Measurements from ENCODE around the gene ZAP70.

DNA sequence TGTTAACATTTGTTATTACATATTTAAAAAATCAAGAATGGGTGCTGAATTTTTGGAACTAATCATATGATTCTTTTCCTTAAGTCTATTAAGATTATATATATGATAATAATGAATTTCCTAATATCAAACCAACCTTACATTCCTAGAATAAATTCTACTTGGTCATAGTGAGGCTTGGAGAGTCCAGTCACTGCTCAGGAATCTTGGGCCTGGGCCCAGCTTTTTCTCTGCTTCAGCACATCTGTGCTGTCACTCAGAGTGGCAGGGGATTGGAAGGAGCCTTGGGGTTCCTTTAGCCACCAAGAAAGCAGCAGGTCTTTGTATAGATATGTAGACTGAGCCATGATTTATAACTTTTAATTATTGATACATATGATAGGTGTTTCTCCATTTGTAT, 19.9 kb upstream of the ZAP70 start:
- TF ChIP-seq, protein P1, sequence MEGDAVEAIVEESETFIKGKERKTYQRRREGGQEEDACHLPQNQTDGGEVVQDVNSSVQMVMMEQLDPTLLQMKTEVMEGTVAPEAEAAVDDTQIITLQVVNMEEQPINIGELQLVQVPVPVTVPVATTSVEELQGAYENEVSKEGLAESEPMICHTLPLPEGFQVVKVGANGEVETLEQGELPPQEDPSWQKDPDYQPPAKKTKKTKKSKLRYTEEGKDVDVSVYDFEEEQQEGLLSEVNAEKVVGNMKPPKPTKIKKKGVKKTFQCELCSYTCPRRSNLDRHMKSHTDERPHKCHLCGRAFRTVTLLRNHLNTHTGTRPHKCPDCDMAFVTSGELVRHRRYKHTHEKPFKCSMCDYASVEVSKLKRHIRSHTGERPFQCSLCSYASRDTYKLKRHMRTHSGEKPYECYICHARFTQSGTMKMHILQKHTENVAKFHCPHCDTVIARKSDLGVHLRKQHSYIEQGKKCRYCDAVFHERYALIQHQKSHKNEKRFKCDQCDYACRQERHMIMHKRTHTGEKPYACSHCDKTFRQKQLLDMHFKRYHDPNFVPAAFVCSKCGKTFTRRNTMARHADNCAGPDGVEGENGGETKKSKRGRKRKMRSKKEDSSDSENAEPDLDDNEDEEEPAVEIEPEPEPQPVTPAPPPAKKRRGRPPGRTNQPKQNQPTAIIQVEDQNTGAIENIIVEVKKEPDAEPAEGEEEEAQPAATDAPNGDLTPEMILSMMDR (conservative IDR thresholded peaks at IDR 0.05; ENCODE audit: low read length) = no peak
- no peak for TF ChIP-seq EZH2phosphoT487 (IDR thresholded peaks at IDR 0.05; ENCODE audit: borderline replicate concordance, low read depth, low read length)

All from OCI-LY7 (cell line).